Measurements from ENCODE around the gene NPL.

NPL gene

DNA sequence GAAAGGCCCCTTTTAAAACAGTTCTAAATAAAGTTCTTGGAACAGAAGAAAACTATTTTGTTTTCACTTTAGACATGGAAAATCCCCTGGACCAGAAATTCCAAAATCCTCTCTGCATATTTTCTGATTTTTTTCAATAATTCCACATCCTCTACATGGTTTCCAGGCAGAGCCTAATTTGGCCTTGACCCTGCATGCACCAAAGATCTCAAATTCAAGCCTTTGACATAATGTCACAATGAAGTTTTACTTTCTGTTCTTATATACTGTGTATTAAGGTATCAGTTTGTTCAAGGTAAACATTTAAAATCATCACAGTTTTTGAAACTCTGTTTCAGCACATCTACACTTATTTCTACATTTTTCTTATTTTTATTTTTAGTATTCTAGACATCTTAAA, 12.2 kb upstream of the NPL start:
- in situ Hi-C loops (cut with HindIII; ENCODE audit: low sequenced_read_pairs), result no loop called here

DNA sequence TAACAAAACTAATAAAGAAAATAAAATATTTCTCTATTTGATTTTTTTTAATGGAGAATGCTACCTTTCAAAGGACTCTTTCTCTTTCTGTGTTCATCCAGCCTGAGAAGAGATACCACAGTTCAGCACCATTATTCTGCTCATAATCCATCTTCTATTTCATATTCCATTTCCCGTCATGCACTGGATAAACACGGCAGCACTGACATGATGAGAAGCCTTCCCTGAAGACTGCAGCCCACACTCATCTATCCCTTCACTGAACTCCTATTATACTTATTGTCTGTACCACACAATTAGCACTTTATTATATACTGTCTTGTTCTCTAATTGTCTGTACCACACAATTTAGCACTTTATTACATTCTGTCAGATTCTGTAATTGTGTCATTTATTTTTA, 10.7 kb upstream of the NPL start:
- in situ Hi-C loops (cut with HindIII; ENCODE audit: low sequenced_read_pairs), result no loop called here

DNA sequence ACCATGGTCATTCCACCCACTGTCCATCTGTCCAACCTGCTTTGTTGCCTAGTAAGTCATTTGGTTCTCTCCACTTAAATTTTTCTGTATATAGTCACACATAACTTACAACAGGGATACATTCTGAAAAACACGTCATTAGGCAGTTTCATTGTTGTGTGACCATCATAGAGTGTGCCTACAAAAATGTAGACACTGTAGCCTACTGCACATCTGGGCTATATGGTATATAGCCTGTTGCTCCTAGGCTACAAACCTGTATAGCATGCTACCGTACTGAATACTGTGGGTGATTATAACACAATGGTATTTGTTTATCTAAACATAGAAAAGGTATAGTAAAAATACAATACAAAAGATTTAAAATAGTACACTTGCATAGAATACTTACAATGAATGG, 10.0 kb upstream of the NPL start:
- in situ Hi-C loops (cut with HindIII; ENCODE audit: low sequenced_read_pairs), result no loop called here

DNA sequence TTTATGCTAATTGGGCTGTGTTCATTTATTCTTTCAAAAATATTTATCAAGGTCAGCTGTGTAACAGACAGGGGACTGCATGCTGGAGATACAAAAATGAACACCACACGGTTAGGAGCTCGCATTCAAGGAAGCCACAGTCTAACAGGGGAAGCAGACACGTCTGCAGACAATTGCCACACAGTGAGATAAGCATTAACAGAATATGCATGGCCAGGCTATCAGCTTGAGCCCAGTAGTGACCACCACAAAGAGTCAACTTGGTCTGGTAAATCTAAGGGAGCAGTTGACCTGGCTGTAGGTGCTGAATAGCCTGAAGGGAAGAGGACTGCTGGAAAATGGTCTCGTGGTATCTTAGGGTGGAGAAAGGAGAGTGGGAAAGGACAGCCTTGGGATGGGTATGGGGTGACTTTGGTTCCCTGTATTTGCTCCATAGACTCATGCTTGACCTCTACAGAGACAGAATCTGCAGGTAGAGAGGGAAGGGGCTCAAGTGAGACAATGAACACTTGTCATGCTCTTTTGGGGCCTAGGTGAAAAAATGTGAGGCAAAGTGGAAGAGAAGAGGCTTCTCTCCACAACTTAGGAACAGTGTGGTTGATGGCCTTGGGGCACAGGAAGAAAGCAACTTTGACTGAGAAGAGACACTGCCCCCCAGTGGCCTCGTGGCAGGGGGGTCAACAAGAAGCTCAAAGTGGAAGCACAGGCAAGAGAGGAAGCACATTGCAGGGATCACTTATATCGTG, 7.6 kb upstream of the NPL start:
- in situ Hi-C loops (cut with HindIII; ENCODE audit: low sequenced_read_pairs), result loop anchor here (5.0 to 10.0 kb wide), 2 partner anchors 185 to 337 kb away; no protein-coding TSS in a partner anchor

DNA sequence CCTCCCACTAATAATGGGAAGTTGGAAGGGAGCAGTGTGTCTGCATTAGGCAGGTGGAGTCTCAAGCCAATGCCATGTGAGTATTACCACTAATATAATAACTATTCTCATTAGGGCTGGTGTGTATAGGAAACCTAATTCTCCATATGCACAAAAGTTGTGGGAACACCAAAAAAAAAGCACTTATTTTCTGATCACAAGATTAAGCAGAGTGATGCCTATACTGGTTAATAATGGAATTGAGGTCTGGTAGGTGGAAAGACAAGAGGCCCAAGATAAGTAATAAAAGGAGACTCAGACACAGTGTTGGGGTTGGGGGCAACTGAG, 7.0 kb upstream of the NPL start:
- in situ Hi-C loops (cut with HindIII; ENCODE audit: low sequenced_read_pairs), result loop anchor here (5.0 to 10.0 kb wide), 2 partner anchors 185 to 338 kb away; no protein-coding TSS in a partner anchor

DNA sequence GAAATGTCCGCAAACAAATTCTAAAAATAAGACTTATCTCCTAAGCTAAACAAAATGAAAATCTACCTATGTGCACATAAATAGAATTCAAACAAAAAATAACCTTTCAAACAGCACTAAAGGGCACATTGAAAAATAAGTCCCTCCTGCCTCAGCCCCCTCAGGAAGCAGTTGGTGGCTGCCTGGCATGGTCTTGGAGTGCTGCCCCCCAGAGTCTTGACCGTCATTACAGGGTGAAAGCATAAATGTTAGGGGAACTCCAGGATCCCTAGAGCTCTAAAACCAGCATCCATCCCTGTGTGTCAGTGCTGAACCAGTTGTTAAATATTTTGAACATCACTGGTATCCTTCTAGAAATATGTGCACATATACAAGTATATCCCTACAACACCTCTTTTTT, 6.5 kb upstream of the NPL start:
- in situ Hi-C loops (cut with HindIII; ENCODE audit: low sequenced_read_pairs), result loop anchor here (5.0 to 10.0 kb wide), 2 partner anchors 186 to 338 kb away; no protein-coding TSS in a partner anchor

DNA sequence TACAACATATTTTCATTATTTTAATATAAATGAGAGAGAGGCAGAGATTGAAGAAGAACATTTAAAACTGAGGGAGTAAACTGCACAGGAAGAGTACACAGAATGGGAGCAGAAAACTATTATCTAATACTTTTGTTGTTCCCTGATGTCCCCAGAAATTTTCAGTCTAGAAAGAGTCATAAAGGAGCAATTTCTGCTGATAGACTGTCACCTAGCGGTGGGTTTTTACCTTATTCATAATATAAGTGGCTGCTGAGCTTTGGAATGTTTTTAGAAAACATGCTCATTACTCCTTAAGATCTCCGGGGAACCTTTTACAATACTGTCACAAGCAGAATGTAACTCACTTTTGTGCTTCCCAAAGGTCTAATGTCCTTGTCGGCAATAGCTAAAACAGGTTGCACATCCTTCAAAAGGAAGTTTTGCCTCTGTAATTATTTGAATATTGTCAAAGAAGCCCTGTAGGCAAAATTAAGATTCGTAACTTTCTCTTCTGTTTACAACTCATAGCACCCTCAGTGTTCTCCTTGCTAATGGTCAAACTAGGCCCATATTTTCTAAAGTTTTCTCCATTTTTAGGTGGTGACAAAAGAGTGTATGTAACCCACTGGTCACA, 4.9 kb upstream of the NPL start:
- in situ Hi-C loops (cut with HindIII; ENCODE audit: low sequenced_read_pairs), result loop anchor here (5.0 to 10.0 kb wide), 2 partner anchors 187 to 340 kb away; no protein-coding TSS in a partner anchor

DNA sequence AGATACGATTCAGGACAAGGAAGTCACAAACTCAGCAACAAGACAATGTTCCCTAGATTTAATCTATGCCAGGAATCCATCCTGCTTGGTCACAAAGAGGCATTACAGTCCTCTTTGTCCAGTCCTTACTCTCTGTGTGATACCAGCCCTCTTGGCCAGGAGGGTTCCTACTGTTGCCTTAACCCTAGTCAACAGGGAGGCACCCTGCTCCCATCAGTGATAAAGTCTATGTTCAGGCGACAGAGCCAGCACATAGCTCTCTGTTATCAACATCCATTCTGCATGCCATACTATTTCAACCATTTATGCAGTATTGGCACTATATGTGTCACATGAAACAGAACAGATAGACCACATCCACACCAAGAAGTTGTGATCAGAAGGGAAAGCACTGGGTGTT, 4.4 kb upstream of the NPL start:
- in situ Hi-C loops (cut with HindIII; ENCODE audit: low sequenced_read_pairs), result loop anchor here (10.0 kb wide), 1 partner anchor 340 kb away; no protein-coding TSS in a partner anchor

DNA sequence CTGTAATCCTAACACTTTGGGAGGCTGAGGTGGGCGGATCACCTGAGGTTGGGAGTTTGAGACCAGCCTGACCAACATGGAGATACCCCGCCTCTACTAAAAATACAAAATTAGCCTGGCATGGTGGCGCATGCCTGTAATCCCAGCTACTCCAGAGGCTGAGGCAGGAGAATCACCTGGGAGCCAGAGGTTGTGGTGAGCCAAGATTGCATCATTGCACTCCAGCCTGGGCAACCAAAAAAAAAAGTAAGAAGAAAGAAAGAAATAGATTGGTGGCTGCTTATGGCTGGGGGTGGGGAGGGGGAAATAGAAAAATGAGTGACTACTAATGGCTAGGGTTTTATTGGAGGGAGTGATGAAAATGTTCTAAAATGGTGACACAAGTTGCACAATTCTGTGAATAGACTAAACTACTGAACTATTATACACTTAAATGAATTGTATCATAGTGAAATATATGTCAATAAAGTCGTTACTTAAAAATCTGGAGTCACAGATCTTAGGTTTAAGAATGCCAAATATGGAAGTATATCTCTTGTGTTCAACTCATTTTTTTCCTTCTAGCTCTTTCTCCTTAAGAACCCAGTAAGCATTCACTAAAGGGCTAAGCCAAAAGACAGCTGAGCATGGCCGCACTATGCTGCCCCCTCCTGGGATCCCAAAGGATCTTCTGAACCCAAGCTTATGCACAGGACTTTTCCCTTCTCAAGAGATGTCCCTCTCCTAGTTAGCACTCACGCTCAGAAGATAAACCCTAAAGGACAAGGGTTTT, 3.2 kb upstream of the NPL start:
- in situ Hi-C loops (cut with HindIII; ENCODE audit: low sequenced_read_pairs), result loop anchor here (10.0 kb wide), 1 partner anchor 342 kb away; no protein-coding TSS in a partner anchor

DNA sequence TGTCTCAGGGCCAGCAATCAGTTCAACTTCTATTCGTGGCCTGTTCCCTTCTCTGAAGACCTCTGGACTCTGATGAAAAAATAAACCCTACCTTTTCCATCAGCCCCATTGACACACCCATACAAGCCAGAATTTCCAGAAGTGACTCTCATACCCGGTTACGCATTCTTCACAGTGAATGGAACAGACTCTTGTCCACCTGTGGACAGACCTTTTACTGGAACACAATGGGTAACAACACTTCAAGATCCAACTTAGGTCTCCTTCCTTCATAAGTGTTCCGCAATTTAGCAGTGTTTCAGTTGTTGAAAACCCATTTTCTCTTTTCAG, 2.6 kb upstream of the NPL start:
- in situ Hi-C loops (cut with HindIII; ENCODE audit: low sequenced_read_pairs), result loop anchor here (10.0 kb wide), 1 partner anchor 342 kb away; no protein-coding TSS in a partner anchor

DNA sequence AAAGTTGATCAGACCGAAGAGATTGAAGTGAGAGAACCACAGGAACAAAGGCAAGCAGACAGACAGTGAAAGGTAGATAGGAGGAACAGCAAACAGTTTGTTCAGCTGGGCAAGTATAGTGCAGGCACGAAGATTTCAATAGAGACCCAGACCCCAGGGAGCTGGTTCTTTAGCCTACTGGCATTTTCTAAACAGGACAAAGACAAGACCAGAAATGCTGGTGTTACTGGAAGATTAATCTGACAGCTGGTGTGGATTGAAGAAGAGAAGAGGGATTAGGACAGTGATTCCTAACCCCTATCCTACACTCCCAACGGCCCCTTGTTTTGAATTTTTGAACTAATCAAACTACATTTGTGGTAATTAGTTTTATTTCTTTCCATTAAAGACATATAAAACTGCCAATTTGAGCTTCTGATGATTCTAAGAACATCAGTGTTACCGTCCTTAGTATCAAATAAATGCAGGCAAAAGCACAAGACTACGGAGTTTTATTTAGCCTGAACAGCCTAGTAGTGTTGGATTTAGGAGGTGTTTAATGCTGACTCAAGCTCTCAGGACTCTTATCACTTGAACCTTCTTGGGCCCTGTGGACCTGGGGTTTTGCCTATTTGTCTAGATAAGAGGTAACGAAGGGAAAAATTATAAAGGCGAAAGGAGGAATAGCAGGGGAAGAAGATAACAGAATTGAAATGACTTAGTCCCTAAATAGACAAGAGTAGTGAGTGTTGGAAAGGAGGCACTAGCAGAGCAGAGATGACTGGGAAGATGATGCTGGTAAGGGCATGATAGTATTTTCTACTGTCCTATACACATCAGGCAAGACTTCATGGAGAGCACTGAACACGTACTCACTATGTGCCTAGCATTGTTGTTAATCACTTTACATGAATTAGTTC, 2.0 kb downstream of the NPL start:
- in situ Hi-C loops (cut with HindIII; ENCODE audit: low sequenced_read_pairs), result no loop called here

DNA sequence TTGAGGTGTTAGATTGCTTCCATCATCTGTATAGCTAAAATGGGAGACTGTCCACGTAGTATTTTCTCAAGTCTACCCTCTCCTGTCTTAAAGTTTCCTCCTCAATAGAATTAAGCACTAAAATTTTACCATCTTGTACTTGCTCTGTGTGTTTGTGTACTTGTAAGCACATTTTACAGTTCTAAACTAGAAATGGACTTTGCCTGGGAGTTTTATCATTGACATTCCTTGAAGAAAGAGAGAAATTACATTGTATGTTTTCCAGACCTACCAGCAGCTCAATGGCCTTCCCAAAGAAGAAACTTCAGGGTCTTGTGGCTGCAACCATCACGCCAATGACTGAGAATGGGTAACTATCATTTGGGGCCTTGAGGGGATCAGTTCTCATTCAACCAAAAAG, 4.5 kb downstream of the NPL start:
- in situ Hi-C loops (cut with HindIII; ENCODE audit: low sequenced_read_pairs), result no loop called here

DNA sequence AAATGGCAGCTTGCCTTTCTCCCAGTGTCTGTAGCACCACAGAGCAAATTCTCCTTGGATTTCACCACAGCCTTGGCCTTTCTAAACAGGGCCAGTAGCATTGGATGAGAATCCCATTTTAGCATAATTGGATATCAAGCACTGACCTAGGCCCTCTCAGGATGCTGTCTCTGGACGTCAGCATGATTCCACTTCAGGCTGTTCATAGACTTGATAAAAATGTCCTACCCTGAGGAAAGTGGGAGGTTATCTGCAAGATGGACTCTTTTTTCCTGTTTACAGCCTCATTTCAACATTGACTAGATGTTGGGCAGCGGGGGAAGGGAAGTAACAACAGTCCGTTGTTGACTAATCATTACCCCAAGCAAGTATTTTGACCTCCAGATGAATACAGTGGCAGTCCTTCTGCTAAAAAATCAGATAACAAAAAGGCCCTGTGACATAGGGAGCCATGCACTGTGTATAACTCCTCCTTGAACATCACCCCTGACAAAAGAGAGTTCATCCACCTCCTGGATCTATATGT, 5.2 kb downstream of the NPL start:
- in situ Hi-C loops (cut with HindIII; ENCODE audit: low sequenced_read_pairs), result no loop called here

DNA sequence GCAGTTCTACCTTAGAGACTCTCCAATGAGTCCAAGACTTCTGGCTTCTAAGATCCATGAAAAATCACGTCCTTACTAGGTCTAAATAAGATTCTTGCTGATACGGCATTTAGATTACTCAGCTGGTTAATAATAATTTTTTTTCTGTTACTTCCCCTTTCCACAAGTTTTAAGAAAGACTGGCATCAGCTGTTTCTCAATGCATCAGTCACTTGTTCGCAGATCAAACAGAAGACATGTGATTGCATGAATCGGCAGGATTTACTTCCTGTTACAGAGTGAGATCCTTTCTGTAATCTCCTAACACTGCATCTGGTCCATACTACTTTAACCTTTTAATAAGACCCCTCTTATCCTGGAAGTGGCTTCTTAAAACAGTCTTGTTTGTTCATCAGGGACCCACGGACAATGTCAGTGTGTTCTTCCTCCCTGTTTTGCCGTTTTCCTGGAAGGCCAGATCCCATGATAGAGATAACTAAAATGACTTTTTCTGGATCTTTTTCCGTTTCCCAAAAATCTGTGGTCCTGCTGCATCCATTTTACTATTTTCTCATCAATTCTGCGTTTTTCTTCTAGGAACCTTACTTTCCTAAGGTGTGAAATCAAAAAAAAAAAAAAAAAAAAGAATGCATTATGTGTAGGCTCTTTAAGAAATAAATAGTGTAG, 6.1 kb downstream of the NPL start:
- in situ Hi-C loops (cut with HindIII; ENCODE audit: low sequenced_read_pairs), result no loop called here

DNA sequence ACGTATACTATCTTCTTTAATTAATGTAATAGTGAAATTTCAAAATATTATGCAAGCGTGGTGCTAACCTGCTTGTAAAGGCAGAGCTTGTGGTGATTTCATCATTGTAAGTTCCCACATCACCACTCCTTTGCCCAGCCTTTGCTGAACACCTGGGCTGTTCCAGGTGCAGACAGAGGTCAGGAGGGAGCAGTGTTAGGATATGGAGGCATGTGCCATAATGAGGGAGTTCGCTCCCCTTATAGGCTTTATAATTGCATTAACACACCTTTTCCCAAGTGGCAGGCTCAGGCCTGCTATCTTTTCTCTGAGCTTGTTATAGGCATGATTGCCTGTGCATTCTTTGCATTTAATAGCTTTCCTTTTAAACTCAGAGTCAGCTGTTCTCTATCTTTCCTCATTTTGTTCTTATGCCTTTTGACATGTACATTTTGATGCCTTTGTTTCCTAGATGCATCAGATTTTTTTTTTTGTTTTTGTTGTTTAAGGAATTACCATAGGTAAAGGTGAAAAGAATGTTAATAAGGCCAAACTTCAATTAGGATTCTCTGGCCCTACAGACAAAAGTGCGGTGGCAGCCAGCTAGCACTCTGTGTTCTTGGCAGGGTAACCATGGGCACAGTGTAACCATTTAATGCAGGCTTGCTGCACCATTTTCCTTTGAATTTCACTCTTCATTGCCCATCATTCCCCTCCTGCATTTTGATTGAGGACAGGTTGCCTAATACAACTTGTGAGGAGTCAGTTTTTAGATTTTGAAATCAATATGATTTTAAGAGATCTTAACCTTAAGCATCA, 12.6 kb downstream of the NPL start:
- in situ Hi-C loops (cut with HindIII; ENCODE audit: low sequenced_read_pairs), result no loop called here

DNA sequence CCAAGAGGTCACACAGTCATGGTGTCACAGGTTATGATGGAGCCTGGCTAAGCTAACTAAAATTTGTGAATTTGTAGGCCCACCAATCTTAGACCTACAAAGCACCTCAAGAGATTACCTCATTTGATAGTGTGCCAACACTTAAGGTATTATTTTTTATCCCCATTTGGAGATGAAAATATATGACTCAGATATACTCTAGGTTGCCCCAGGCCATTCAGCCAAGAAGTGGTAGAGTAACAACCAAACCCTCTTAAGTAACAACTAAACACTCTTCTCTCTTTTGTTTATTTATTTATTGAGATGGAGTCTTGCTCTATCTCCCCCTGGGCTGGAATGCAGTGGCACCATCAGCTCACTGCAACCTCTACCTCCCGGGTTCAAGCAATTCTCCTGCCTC, 14.3 kb downstream of the NPL start:
- in situ Hi-C loops (cut with HindIII; ENCODE audit: low sequenced_read_pairs), result no loop called here

DNA sequence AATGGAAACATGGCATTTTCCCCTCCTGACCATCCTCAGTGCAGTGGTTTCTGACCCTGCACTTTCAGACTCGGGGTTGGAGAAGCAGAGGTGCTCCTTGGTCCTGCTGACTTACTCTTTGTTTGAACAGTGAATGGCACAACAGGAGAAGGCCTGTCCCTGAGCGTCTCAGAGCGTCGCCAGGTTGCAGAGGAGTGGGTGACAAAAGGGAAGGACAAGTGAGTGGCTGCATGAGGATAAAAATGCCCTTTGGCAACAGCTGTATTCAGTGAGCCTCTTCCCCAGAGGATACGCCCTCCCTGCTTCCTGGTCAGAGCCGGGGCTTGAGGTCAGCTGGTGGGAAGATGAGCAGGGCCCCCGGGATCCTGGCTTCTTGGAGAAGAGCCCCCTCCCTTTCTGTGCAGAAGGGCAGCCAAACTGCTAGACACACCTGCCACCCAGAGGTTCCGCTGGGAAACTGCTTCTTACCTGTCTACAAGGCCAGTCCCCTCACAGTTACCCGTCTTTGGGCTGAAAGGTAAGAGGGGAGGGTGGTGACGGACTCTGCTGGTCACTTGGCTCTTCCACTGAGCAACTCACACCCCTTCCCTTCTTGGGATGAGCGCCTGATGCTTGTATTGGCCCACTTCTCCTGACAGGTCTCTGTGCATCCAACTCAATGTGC, 16.6 kb downstream of the NPL start:
- in situ Hi-C loops (cut with HindIII; ENCODE audit: low sequenced_read_pairs), result no loop called here

DNA sequence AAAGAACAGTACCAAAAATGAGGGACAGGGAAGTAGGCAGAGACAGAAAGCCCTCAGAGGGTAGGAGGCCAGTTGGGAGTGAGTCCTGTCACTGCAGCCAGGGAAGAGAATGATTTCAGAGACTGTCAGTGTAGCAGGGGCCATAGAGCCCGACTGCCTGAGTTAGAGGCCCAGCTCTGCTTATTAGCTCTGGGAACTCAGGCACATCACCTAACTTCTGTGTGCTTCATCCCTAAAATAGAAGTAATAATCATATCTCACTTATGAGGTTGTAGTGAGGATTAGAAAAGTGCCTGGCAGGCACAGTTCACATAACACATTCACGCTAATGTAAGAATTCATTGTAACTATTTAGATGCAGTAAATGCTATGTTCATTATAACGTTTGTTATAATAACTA, 18.3 kb downstream of the NPL start:
- in situ Hi-C loops (cut with HindIII; ENCODE audit: low sequenced_read_pairs), result no loop called here

Data from DLD1 (cell line).